Activated T-cell treated with anti-CD3 and anti-CD28 coated beads for 24 hours (primary cell): ENCODE data around the gene GTPBP3.

ENCODE experiments used
- DNase-seq: peaks from one replicate; pipeline ENCODE4 v3.0.0-alpha.2; 2020; ENCODE audit warnings: low read depth

GTPBP3 gene

DNA sequence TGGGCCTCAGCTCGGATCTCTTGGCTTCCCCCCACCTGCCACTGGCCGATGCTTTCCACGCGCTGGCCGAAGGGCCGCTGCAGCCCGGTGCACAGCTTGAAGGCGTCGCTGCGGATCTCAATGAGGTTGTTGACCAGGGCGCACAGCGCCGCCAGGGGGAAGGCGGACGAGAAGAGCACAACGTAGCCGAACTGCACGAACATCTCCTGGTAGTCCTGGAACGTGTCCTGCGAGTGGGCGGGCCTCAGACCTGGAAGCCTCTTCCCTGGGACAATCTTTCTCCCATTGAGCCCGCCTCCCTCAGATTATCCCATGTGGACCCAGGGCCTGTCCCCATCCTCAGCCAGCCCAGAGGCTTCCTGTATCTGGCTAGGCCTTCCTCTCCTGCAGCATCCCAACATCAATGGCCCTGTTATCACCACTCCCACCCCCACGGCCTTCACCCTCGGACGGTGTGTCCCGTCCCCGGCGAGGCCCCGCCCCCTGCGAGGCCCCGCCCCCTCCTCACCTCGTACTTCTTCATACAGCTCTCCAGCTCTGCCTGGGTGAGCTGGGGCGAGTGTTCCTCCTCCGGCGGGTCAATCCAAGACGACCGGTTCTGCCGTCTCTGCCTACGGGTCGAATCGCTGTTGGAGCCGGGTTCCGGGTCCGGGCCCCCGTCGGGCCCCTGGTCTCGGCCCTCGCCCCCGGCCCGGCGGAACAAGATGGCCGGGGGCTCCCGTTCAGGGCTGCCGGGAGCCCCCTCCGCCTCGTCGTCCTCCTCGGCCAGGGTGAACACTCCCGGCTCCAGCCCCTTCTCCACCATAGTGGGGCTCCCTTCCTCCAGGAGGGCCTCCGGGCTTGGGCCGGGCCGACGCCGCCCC lies 9.5 kb upstream of the GTPBP3 start:
- DNase-seq = no peak

DNA sequence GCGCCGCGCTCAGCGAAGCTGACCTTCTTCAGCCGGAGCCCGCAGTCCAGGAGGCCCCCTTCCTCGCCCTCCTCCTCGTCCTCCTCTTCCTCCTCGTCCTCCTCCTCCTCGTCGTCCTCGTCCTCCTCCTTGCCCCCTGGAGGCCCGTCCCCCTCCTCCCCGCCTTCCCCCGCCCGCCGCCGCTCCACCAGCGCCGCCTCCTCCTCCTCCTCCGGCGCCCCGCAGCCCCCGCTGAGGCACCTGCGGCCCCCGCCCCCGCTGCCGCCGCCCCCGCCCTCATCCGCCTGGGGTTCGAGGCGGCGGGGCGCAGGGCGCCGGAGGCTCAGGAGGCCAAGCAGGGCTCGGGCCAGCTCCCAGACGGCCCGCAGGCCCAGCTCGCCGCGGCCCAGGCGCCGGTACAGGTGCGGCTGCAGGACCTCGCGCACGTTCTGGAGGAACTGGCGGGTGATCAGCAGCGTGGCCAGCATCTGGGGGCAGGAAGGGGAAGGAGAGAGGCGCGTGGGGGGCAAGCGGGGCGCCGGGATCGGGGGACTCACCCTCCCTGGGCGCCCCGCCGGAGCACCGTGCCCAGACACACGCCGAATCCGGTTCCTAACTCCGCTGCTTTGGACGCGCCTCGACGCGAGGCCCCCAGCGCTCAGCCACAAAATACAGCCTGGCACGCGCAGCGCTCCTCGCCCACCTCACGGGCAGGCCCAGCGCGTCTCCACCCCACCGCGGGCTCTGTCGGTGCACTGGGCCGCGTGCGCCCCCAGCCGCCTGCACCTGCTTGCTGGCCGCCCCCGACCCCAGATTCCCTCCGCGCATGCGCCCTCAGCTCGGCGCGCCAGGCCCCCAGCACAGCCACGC lies 8.6 kb upstream of the GTPBP3 start:
- DNase-seq = no peak

DNA sequence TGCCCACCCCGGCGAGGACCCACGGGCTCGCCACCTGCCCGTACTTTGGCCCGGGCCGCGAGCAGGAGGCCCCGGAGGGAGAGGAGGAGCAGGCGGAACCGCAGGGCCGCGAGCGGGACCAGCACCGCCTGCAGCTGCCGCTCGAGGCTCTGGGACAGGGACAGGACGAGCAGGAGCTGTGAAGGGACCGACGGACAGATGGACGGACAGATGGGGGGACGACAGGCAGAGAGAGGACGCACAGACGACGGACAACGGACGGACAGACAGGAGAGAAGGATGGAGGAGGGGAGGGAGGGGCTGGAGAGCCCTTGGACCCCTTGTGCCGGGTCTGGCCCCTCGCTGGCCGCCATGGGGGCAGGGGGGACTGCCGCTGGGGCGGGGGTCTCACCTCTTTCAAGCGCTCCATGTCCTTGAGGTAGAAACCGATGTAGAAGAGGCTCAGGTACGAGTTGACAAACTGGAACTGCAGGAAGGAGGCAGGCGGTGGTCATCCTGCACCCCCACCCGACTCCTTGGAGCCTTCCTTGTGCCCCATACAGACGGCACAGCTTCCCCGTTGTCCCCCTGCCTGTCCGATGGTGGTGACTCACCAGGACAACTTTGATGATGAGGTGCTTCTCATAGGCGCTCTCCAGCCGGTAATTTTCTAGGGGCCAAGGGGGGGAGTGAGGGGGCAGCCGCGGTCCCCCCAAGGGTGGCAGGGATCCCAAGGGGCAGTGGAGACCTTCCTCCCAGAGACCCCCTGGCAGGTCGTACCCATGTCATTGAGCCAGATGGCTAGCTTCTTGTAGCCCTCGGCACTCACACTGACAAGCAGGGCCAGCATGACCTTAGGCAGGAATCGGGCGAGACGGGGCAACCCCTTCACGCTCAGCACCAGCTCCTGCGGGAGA lies 7.7 kb upstream of the GTPBP3 start:
- DNase-seq = no peak

DNA sequence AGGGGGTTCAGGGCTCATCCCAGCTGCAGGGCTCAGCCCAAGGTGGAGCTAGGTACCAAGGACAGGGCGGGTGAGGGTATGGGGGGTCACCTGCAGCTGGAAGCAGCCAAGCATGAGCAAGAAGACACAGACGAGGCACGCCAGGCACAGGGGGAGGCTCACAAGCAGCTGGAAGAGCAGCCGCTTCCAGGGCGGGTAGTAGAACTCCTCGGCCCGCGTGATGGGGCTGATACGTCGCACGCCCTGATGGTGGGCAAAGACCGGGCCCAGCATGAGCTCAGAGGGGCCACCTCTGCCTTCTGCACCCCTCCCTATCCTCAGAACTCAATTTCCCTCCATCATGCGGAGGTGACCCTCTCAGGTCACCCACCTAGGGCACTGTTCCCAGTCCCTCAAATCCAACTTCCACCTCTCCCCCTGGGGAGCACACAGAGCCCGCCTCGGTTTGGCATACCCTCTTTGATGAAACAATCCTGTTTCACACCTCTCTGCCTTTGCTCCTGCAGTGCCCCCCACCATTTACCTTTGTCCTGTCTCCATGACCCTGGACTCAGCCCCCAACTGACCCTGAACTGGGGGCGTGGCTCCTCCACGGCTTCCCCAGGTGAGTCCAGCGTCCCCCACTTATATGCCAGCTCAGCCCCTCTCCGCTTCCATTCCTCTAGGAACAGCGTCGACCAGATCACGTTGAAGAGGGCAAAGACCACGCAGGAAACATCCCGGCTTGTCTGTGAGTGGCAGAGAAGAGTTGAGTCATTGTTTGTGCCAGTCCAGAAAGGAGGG lies 6.9 kb upstream of the GTPBP3 start:
- no peak for DNase-seq

DNA sequence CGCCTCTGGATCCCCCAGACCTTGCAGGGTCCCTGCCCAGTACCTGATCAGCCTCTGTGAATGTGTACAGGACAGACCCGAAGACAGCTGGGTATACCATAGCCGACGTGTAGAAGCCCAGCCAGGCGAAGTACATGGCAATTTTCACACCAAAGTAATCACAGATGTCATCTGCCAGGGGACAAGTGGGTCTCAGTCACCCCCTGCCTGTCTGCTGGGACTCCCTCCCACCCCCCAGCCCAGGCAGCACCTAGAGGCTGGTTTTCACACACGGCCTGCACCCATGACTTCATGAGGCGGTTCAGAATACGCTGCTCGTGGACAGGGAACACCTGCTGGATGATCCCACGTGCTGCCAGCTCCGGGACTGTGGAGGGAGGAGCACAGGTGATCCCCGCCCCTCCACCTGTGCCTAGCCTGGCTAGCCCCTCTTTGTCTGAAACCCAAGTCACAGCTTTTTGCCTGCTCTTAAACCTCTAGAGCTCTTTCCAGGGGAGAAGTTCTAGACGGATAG lies 6.3 kb upstream of the GTPBP3 start:
- no peak for DNase-seq

DNA sequence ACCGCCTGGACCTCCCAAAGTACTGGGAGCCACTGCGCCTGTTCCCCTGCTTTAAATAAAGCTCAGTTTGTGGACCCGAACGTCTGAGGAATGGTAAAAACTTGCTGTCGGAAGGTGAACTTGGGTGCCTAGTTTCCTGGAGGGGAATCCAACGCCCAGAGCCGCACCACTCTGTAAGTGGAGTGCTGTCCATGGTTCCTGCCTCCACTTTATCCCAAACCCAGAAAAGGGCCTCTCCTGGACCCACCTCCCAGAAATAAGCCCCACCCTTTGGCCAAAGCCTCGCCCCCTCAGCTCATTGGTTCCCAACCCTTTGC lies 5.0 kb upstream of the GTPBP3 start:
- no peak for DNase-seq

DNA sequence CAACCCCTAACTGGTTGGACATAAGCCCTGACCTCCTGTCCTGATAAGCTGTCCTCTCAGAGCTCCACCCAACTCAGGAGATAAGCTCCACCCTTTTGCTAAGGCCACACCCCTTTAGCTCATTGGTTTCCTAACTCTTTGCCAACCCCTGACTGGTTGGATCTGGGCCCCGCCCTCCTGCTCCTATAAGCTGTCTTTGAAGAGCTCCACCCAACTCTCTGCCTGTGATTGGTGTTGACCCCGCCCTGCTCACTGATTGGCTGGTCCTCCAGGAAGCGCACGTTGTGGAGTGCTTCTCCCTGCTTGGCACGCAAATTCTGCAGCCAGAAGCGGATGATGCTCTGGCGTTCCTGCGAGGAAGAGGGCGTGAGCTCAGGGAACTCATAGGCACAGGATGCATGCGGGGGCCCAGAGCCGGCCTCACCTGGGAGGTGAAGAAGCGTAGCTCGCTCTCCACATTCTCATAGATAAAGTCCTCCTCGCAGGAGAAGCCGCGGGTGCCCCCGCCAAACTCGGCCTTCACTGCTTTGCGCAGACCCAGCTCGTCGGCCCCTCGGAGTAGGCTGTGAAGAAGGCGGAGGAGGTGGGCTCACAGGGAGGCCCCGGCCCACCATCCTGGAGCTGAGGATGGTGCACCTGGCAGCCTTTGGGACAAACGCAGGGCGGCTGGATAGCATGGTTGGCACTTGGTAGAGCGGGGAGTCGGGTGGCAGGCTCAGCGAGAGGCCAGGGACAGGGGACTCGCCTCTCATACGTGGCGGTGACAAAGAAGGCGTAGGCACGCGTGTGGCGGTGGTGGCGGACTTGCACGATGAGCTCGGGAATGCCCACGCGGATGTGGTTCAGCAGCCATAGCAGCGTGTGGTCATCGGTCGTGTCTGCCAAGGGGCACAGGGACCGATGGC lies 4.4 kb upstream of the GTPBP3 start:
- no peak for DNase-seq

DNA sequence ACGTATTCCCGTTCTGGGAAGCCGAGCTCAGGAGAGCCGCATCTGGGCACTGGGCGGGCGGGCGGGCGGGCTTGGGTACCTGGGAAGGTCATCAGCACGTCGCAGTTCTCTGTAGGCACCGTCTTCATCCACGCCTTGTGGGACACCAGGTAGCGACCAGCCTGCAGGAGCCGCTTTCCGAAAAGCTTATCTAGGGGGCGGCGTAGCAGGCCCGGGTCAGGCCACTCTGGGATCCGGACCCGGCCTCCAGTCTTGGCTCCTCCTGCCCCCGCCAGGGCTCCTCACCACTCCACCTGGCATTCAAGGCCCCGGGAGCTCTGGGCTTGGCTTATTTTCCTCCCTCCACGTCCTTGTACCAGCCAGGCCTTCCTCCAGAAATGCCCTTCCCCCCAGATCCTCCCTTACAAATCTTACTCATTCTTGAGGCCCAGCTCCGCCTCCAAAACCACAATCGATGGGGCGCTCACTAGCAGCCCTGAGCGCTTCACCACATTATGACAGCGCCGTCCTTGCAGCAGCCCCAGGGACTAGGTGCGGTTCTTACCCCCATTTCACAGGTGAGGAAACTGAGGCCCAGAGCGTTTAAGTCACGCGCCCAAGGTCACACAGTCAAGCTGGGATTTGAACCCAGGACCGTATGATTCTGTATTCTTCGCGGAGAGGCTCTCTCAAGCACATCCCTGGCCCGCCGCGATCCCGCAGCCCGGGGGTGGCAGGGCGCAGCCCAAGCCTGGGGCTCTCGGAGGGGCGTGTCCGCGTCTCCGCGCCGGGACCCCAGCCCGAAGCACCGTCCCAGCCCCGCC lies 3.5 kb upstream of the GTPBP3 start:
- peak; percentile 75 for DNase-seq

DNA sequence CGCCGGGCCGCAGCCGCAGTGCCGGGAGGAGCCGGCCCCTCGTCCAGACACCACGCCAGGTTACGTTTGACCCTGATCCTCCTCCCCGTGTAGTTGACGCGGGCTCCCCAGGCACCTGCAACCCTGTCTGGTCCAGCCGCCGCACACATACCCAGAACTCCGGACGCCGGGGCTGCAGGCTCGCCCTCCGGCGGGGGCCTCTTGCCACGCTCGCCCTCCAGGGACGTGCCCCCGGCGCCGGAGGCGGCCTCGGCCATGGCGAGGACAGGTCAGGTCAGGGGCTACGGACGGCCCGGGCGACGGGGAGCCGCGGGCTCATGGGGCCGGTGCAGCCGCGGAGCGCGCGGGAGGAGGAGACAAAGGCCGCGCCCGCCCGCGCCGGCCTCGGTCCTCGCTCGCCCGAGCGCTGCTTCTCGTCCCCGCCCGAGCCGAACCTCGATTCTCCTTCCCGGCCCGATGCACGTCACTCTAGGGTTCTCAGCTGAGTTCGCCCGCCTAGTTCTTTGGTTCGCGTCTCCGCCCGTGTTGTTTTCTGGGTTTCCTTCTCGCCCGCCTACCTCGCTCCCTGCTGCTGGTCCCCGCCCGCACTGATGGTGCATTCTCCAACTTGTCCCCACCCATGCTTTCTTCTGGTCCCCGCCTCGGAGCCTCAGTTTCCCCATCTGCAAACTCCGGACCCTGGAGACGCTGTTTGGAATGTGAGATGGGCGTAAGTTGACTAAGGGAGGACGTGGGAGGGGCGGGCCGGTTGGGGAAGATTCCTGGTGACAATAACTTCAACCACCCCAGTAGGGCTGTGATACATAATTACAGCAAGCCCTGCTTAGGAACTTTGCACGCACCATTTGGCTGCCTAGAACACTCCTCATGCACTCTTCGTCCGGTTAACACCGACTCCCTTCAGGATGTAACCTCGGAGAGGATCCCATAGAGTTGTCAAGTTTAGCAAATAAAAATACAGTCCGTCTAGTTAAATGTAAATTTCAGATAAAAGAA lies 2.6 kb upstream of the GTPBP3 start, which contains the start of gene ANO8:
TSS of gene ANO8 (minus strand) at position 442 of the 996 bp plus-strand sequence. CDS start at position 257, 185 bp downstream.
- peak; percentile 94 for DNase-seq

DNA sequence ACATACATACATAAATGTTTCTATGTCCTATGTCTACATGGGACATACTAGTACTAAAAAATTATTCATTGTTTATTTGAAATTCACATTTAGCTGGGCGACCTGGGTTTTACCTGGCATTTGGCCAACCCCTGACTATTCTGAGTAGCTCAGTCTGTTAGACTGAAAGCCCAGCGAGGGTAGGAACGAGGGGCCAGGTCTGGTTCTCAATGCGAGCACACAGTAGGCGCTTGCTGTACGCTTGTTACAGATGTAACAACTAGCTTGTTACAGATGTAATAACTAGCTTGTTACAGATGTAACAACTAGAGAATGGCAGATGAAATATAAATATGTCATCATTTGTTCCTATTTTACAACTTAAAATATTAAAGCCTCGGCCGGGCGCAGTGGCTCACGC lies 1.8 kb upstream of the GTPBP3 start:
- no peak for DNase-seq

DNA sequence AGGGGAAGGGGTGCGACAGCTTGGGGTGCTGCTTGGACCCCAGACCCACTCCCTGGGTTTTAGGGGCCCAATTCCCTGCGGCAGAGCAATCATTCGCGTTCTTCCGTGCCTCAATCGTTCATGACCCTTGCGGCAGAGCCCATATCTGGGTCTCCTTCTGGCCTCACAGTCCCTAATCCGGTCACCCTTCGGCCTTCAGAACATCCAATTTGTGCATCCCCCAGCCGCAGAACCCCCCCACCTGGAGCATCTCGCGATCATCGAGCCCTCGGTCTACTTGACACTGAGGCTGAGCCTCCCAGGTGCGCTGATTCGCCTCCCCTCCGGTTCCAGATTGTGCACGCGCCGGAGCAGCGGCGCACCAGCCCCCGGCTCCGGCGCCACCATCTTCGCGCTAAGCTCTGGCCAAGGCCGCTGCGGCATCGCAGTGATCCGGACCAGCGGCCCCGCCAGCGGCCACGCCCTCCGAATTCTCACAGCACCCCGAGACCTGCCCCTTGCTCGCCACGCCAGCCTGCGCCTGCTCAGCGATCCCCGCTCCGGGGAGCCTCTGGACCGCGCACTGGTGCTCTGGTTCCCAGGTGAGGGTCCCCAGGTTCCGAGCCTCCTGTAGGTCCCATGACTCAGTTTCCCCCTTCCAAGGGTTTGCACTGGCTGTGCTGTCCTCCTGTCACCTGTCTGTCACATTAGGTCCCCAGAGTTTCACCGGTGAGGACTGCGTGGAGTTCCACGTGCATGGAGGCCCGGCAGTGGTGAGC lies 501 bp downstream of the GTPBP3 start:
- DNase-seq = no peak

DNA sequence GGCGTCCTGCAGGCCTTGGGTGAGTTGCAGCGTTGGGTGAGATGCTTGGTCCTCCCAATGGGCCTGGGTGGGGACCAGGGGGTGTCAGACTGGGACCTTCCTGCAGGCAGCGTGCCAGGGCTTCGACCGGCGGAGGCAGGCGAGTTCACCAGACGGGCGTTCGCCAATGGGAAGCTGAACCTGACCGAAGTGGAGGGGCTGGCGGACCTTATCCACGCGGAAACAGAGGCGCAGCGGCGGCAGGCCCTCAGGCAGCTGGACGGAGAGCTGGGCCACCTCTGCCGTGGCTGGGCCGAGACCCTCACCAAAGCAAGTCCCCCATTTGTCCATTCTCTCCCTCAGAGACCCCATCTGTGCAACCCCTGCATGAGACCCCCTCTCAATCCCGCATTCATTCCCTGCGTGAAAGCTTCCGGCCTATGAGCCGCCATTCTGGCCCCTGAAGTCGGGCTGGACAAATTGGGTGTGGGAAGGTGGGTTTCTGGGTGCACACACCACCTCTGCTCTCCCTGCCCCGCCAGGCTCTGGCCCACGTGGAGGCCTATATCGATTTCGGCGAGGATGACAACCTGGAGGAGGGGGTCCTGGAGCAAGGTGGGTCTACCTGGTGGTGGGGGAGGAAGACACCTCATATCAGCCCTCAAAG lies 1.2 kb downstream of the GTPBP3 start:
- DNase-seq = no peak

DNA sequence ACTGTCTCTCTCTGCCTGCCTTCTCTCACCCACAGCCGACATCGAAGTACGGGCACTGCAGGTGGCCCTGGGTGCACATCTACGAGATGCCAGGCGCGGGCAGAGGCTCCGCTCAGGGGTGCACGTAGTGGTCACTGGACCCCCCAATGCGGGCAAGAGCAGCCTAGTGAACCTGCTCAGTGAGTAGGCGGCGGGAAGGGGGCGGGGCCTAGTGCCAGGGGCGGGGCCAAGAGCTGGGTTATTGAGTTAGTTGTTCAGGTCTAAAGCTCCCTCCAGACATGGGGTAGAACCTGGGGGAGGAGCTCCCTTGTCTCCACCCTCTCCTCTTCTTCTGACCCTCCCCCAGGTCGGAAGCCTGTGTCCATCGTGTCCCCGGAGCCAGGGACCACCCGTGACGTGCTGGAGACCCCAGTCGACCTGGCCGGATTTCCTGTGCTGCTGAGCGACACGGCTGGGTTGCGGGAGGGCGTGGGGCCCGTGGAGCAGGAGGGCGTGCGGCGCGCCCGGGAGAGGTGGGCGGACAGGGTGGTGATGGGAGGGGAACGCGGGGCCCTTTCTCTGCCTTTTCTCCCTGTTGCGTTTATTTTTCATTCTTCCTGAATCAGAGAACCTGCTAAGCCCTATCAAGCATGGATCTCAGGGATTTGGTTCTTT lies 1.9 kb downstream of the GTPBP3 start:
- no peak for DNase-seq

DNA sequence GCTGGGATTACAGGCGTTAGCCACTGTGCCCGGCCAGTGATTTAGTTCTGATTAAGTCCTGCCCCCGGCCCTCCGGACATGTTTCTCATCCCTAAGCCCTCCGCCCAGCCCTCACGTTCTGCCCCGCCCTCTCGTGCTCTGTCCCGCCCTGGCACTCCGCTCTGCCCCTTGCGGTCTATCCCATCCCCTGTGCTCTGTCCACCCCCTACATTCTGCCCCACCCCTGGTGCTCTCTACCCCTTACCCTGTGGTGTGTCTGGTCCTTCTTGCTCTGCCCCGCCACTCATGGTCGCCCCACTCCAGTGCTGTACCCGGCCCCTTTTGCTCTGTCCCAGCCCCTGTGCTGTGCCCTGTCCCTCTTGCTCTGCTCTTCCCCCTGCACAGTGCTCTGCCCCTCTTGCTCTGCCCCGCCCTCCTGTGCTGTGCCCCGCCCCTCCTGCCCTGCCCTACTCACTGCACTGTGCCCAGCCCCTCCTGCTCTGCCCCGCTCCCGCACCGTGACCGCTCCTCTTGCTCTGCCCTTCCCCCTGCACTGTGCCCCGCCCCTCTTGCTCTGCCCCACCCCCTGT lies 3.0 kb downstream of the GTPBP3 start:
- no peak for DNase-seq

DNA sequence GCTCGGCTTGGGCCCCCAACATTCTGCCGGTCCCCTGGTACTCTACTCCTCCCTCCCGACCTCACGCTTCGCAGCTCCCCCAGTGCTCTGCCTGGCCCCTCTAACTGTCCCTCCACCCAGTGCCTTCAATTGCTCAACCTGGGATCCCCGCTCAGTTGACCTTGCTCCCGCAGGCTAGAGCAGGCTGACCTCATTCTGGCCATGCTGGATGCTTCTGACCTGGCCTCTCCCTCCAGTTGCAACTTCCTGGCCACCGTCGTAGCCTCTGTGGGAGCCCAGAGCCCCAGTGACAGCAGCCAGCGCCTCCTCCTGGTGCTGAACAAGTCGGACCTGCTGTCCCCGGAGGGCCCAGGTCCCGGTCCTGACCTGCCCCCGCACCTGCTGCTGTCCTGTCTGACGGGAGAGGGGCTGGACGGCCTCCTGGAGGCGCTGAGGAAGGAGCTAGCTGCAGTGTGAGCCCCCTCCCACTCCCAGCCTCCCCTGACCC lies 3.6 kb downstream of the GTPBP3 start:
- no peak for DNase-seq

DNA sequence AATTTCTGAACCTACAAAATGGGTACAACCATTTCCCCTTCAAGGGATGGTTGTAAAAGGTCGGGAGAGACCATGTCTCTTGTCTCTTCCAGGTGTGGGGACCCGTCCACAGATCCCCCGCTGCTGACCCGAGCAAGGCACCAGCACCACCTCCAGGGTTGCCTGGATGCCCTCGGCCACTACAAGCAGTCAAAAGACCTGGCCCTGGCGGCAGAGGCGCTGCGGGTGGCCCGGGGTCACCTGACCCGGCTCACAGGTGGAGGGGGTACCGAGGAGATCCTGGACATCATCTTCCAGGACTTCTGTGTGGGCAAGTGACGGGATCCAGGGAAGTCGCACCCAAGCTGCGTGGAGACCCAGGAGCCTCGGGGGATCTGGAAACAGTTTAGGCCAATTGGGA lies 4.0 kb downstream of the GTPBP3 start:
- DNase-seq = no peak
